K562 (cell line): ENCODE measurements around the gene TMEM184B. TPM values are rescaled to one million over a fixed set of nuclear protein-coding genes. Genes with fewer than 3 reads are reported as not detected.
A peak's percentile ranks its signal among the peaks of the same experiment; 100 is the strongest.

Experiments
- ARNT ChIP-seq, 2 experiments: fragments of 450-650 bp; IDR thresholded peaks; 2 replicates each; pipeline ENCODE4 v1.6.1; 2016; ENCODE audit warnings: mild to moderate bottlenecking in 1 of 2
- BHLHE40 ChIP-seq: IDR thresholded peaks from 2 replicates; pipeline ENCODE4 v1.6.1; 2011; ENCODE audit warnings: low read length, improper control_type of control experiment
- CXXC5 ChIP-seq: fragments of 250-450 bp; sonication (Bioruptor Pico); IDR thresholded peaks from 2 replicates; pipeline ENCODE4 v1.8.0; 2022; ENCODE audit warnings: inconsistent platforms, mild to moderate bottlenecking, moderate library complexity
- ESRRB ChIP-seq: fragments of 250-450 bp; sonication (Bioruptor Pico); IDR thresholded peaks from 2 replicates; pipeline ENCODE4 v1.5.0; 2020; ENCODE audit warnings: mild to moderate bottlenecking, moderate library complexity, borderline replicate concordance
- ETS2 ChIP-seq: IDR thresholded peaks from 2 replicates; pipeline ENCODE4 v1.6.1; 2016; ENCODE audit warnings: borderline replicate concordance, missing genetic modification characterization, mild to moderate bottlenecking, moderate library complexity, missing compliant biosample characterization; ENCODE audit not compliant: poor library complexity, severe bottlenecking
- FOXP1 ChIP-seq: sonication (generic); formaldehyde crosslinking; IDR thresholded peaks from 2 replicates; pipeline ENCODE4 v1.8.0; 2022; ENCODE audit warnings: mild to moderate bottlenecking, missing genetic modification reagents
- JUN ChIP-seq, 2 experiments: sonication (generic) in 1 of 2; formaldehyde crosslinking in 1 of 2; IDR thresholded peaks; 2 replicates each; pipeline versions ENCODE4 v1.6.1 to v1.8.0; 2012 to 2022; ENCODE audit warnings: borderline replicate concordance in 2 of 2, mild to moderate bottlenecking in 2 of 2, improper control_type of control experiment in 1 of 2, low read depth in 1 of 2, low read length in 1 of 2, missing genetic modification reagents in 1 of 2
- PHB2 ChIP-seq: fragments of 450-650 bp; IDR thresholded peaks from 2 replicates; pipeline ENCODE4 v1.6.1; 2017; ENCODE audit warnings: low read depth
- RBFOX2 ChIP-seq: fragments of 200-400 bp; formaldehyde crosslinking; IDR thresholded peaks from 2 replicates; pipeline ENCODE4 v1.6.1; 2017; ENCODE audit warnings: low read depth, mild to moderate bottlenecking, low read length, moderate library complexity
- RBM34 ChIP-seq: fragments of 200-400 bp; formaldehyde crosslinking; IDR thresholded peaks from 2 replicates; pipeline ENCODE4 v1.6.1; 2018; ENCODE audit warnings: low read length, borderline replicate concordance; ENCODE audit not compliant: insufficient read depth
- SIN3A ChIP-seq, 2 experiments: fragments of 150-350 bp in 1 of 2; IDR thresholded peaks; 2 replicates each; pipeline ENCODE4 v1.6.1; 2011 to 2016; ENCODE audit warnings: borderline replicate concordance in 2 of 2, low read depth in 2 of 2, low read length in 2 of 2, mild to moderate bottlenecking in 2 of 2, moderate library complexity in 2 of 2; ENCODE audit not compliant: control insufficient read depth in 1 of 2
- SRSF1 ChIP-seq: fragments of 200-400 bp; formaldehyde crosslinking; IDR thresholded peaks from 2 replicates; pipeline ENCODE4 v1.6.1; 2017; ENCODE audit warnings: mild to moderate bottlenecking, low read depth, low read length, moderate library complexity
- ZNF347 ChIP-seq: fragments of 450-650 bp; formaldehyde crosslinking; IDR thresholded peaks from 2 replicates; pipeline ENCODE4 v1.4.0; 2020; ENCODE audit warnings: low read depth, mild to moderate bottlenecking, moderate library complexity
- ZNF436 ChIP-seq: fragments of 250-450, 450-650 bp; sonication (Bioruptor Pico); formaldehyde crosslinking; IDR thresholded peaks from 2 replicates; pipeline ENCODE4 v1.7.0; 2020; ENCODE audit warnings: mild to moderate bottlenecking
- polyA plus RNA-seq, 8 experiments: library from polyadenylated mRNA; depleted of rRNA in 4 of 8; stranded (reverse) in 5 of 8; unstranded in 3 of 8; fragments of >200 nt; fragmentation: Nextera tagmentation in 2 of 8; fragmentation: Illumina TruSeq in 1 of 8; extraction: Ambion mirVana in 2 of 8; extraction: Trizol in 1 of 8; gene quantifications; 2 replicates each; pipeline versions ENCODE4 v1.2.1 to v1.2.3, GENCODE V29; 2011 to 2014; ENCODE audit warnings: inconsistent platforms in 1 of 8, missing spikeins in 1 of 8
- total RNA-seq, 7 experiments: library from RNA; depleted of rRNA in 6 of 7; stranded (reverse); fragments of >200 nt in 6 of 7; fragmentation: Illumina TruSeq in 2 of 7; extraction: Trizol in 2 of 7; gene quantifications; 2 replicates each; pipeline versions ENCODE4 v1.2.1 to v1.2.3, GENCODE V29; 2011 to 2021; ENCODE audit warnings: low replicate concordance in 1 of 7
- TF ChIP-seq, protein P1 (sequence below): fragments of 450-650 bp; IDR thresholded peaks from 2 replicates; pipeline ENCODE4 v1.6.1; 2018; ENCODE audit warnings: mild to moderate bottlenecking, low read depth; ENCODE audit not compliant: partially characterized antibody
- TF ChIP-seq, protein P2 (sequence below): sonication (generic); formaldehyde crosslinking; IDR thresholded peaks from 2 replicates; pipeline ENCODE4 v1.8.0; 2022; ENCODE audit warnings: mild to moderate bottlenecking, missing genetic modification reagents
- TF ChIP-seq, protein P3 (sequence below): fragments of 450-650 bp; formaldehyde crosslinking; IDR thresholded peaks from 2 replicates; pipeline ENCODE4 v1.4.0; 2020; ENCODE audit warnings: mild to moderate bottlenecking, moderate library complexity
- TF ChIP-seq, protein P4 (sequence below): fragments of 450-650 bp; formaldehyde crosslinking; IDR thresholded peaks from 2 replicates; pipeline ENCODE4 v1.4.0; 2020; ENCODE audit warnings: mild to moderate bottlenecking, moderate library complexity
- TF ChIP-seq, protein P5 (sequence below): fragments of 250-450 bp; sonication (Bioruptor Pico); IDR thresholded peaks from 2 replicates; pipeline ENCODE4 v1.4.0; 2020; ENCODE audit warnings: borderline replicate concordance

TMEM184B gene
- total and polyA plus RNA-seq, 9 of the 15 experiments (the other 6 are each of a cell fraction or from before 2014, with no cell fraction given), result 0.31 to 25.1 (median 6.2) TPM

DNA sequence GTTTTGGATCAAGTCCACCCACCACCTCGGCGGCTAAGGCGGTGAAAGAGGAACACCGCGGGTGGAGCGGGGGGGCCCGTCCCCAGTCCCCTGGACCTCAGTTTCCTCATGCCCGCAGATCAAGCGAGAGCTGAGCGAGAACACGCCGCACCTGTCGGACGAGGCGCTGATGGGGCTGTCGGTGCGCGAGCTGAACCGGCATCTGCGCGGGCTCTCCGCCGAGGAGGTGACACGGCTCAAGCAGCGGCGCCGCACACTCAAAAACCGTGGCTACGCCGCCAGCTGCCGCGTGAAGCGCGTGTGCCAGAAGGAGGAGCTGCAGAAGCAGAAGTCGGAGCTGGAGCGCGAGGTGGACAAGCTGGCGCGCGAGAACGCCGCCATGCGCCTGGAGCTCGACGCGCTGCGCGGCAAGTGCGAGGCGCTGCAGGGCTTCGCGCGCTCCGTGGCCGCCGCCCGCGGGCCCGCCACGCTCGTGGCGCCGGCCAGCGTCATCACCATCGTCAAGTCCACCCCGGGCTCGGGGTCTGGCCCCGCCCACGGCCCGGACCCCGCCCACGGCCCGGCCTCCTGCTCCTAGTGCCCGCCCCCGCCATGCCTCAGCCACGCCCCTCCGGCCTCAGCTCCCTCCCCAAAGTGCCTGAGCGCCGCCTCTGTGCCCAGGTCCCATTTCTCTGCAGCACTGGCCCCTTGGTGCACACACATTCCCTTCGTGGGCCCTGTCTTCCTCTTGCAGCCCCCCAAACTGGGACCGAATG is 58.3 kb downstream of the TMEM184B start (continued):
- TF ChIP-seq JUN (IDR thresholded peaks at IDR 0.05; ENCODE audit: borderline replicate concordance, low read depth, low read length), result 0 out of 2 replicates have a peak, but pooled peaks have one; percentile 4
- peak; percentile 81; the same call in 1 of the 2 replicates for TF ChIP-seq JUN (CRISPR knock-in tag; IDR thresholded peaks at IDR 0.05; ENCODE audit: borderline replicate concordance)
- no peak for TF ChIP-seq PHB2
- TF ChIP-seq FOXP1 (CRISPR knock-in tag), result peak; percentile 82
- no peak for TF ChIP-seq ARNT (IDR thresholded peaks at IDR 0.05)
- TF ChIP-seq, protein P1, sequence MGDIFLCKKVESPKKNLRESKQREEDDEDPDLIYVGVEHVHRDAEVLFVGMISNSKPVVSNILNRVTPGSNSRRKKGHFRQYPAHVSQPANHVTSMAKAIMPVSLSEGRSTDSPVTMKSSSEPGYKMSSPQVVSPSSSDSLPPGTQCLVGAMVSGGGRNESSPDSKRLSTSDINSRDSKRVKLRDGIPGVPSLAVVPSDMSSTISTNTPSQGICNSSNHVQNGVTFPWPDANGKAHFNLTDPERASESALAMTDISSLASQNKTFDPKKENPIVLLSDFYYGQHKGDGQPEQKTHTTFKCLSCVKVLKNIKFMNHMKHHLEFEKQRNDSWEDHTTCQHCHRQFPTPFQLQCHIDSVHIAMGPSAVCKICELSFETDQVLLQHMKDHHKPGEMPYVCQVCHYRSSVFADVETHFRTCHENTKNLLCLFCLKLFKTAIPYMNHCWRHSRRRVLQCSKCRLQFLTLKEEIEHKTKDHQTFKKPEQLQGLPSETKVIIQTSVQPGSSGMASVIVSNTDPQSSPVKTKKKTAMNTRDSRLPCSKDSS, result no peak
- TF ChIP-seq, protein P2, sequence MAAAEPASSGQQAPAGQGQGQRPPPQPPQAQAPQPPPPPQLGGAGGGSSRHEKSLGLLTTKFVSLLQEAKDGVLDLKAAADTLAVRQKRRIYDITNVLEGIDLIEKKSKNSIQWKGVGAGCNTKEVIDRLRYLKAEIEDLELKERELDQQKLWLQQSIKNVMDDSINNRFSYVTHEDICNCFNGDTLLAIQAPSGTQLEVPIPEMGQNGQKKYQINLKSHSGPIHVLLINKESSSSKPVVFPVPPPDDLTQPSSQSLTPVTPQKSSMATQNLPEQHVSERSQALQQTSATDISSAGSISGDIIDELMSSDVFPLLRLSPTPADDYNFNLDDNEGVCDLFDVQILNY (CRISPR knock-in tag), result 0 out of 2 replicates have a peak, but pooled peaks have one; percentile 79
- peak; percentile 87 for TF ChIP-seq BHLHE40
- no peak for TF ChIP-seq ESRRB
- peak; percentile 71 for TF ChIP-seq RBFOX2
- no peak for TF ChIP-seq SRSF1
- TF ChIP-seq ZNF436 (CRISPR knock-in tag), result no peak
- no peak for TF ChIP-seq ZNF347 (CRISPR knock-in tag)
- TF ChIP-seq ETS2 (tag), result no peak
- no peak for TF ChIP-seq RBM34
- TF ChIP-seq SIN3A (IDR thresholded peaks at IDR 0.05; ENCODE audit: borderline replicate concordance in 2 of 2, control insufficient read depth in 1 of 2, low read depth in 2 of 2, low read length in 2 of 2), result no peak
- TF ChIP-seq CXXC5 (CRISPR knock-in tag), result peak; percentile 95
- TF ChIP-seq, protein P3, sequence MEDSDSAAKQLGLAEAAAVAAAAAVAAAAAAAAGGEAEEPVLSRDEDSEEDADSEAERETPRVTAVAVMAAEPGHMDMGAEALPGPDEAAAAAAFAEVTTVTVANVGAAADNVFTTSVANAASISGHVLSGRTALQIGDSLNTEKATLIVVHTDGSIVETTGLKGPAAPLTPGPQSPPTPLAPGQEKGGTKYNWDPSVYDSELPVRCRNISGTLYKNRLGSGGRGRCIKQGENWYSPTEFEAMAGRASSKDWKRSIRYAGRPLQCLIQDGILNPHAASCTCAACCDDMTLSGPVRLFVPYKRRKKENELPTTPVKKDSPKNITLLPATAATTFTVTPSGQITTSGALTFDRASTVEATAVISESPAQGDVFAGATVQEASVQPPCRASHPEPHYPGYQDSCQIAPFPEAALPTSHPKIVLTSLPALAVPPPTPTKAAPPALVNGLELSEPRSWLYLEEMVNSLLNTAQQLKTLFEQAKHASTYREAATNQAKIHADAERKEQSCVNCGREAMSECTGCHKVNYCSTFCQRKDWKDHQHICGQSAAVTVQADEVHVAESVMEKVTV (CRISPR knock-in tag), result no peak
- TF ChIP-seq, protein P4, sequence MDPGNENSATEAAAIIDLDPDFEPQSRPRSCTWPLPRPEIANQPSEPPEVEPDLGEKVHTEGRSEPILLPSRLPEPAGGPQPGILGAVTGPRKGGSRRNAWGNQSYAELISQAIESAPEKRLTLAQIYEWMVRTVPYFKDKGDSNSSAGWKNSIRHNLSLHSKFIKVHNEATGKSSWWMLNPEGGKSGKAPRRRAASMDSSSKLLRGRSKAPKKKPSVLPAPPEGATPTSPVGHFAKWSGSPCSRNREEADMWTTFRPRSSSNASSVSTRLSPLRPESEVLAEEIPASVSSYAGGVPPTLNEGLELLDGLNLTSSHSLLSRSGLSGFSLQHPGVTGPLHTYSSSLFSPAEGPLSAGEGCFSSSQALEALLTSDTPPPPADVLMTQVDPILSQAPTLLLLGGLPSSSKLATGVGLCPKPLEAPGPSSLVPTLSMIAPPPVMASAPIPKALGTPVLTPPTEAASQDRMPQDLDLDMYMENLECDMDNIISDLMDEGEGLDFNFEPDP (CRISPR knock-in tag), result no peak
- TF ChIP-seq, protein P5, sequence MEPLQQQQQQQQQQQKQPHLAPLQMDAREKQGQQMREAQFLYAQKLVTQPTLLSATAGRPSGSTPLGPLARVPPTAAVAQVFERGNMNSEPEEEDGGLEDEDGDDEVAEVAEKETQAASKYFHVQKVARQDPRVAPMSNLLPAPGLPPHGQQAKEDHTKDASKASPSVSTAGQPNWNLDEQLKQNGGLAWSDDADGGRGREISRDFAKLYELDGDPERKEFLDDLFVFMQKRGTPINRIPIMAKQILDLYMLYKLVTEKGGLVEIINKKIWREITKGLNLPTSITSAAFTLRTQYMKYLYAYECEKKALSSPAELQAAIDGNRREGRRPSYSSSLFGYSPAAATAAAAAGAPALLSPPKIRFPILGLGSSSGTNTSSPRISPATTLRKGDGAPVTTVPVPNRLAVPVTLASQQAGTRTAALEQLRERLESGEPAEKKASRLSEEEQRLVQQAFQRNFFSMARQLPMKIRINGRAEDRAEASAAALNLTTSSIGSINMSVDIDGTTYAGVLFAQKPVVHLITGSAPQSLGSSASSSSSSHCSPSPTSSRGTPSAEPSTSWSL (CRISPR knock-in tag), result no peak
